Stimulated activated CD4-positive, alpha-beta T cell treated with anti-CD3 and anti-CD28 coated beads, Interleukin-15, amount 100 ng/mL, for 1 hour (primary cell): ENCODE data around the gene PPARA.
"Not testable (repeated sequence)": the region's sequence is repeated elsewhere in the genome, so short reads cannot be mapped to it uniquely, and the experiment has no call there.

Experiments
- DNase-seq, 2 donors: peaks; one replicate each; pipeline ENCODE4 v3.0.0-alpha.2; 2020; ENCODE audit warnings: low read depth in 1 of 2, low spot score in 1 of 2

PPARA gene

GRCh38 chr22:46240506-46240905, 90.2 kb downstream of the PPARA start:
- DNase-seq = no peak

- DNase-seq = no peak
Observed at GRCh38 chr22:46240907-46241306, 90.6 kb downstream of the PPARA start.

- no peak for DNase-seq
Observed at GRCh38 chr22:46241396-46242007, 91.2 kb downstream of the PPARA start.

- DNase-seq = no peak
Observed at GRCh38 chr22:46242076-46242475, 91.8 kb downstream of the PPARA start.

- DNase-seq = no peak
Observed at GRCh38 chr22:46244771-46245170, 94.4 kb downstream of the PPARA start.

GRCh38 chr22:46245511-46245910, 95.2 kb downstream of the PPARA start:
- no peak for DNase-seq

- no peak for DNase-seq
Observed at GRCh38 chr22:46246178-46246577, 95.9 kb downstream of the PPARA start.

GRCh38 chr22:46247443-46247975, 97.2 kb downstream of the PPARA start:
- DNase-seq = no peak

- DNase-seq = peak; percentile 88
Observed at GRCh38 chr22:46250035-46250782, 99.9 kb downstream of the PPARA start, which contains the start of gene CDPF1. Gene CDPF1, minus strand, starts transcription at chr22:46250293. Its CDS starts 2,009 bp downstream, at chr22:46248284.

- no peak for DNase-seq
Observed at GRCh38 chr22:46250783-46251125, 100.4 kb downstream of the PPARA start.

GRCh38 chr22:46251266-46251665, 100.9 kb downstream of the PPARA start:
- DNase-seq = no peak

GRCh38 chr22:46251816-46252380, 101.6 kb downstream of the PPARA start:
- no peak for DNase-seq

- DNase-seq = no peak
Observed at GRCh38 chr22:46256358-46256958, 106.1 kb downstream of the PPARA start.

GRCh38 chr22:46259374-46259773, 109.0 kb downstream of the PPARA start:
- no peak for DNase-seq

GRCh38 chr22:46260038-46260437, 109.7 kb downstream of the PPARA start:
- DNase-seq = no peak

GRCh38 chr22:46262449-46263215, 112.3 kb downstream of the PPARA start:
- no peak for DNase-seq

- DNase-seq = no peak
Observed at GRCh38 chr22:46263216-46263590, 112.9 kb downstream of the PPARA start, which contains the start of gene PKDREJ. Gene PKDREJ, minus strand, starts transcription at chr22:46263343. Its CDS starts 21 bp downstream, at chr22:46263322.

GRCh38 chr22:46264520-46264919, 114.2 kb downstream of the PPARA start:
- not testable (repeated sequence) for DNase-seq

GRCh38 chr22:46265627-46266026, 115.3 kb downstream of the PPARA start:
- not testable (repeated sequence) for DNase-seq

- DNase-seq = peak; percentile 18
Observed at GRCh38 chr22:46267431-46268279, 117.3 kb downstream of the PPARA start, which contains the start of gene TTC38. Gene TTC38, plus strand, starts transcription at chr22:46268008. Its CDS starts 32 bp downstream, at chr22:46268040.
